B cell (primary cell): ENCODE data around the gene RPS6KA1. TPM values are rescaled to one million over a fixed set of nuclear protein-coding genes. Genes with fewer than 3 reads are reported as not detected.

Source experiments
- ATAC-seq: fragments of 200-7000 bp; cut with Tn5 transposase; one replicate; pipeline ENCODE4 v1.10.0; 2021; ENCODE audit warnings: low read depth, mild to moderate bottlenecking, moderate number of reproducible peaks, moderate library complexity
- CTCF ChIA-PET: fragments of 350-600 bp; sonication (Branson Sonifier 250); formaldehyde crosslinking; loops from one replicate; lab custom pipeline; 2021; ENCODE audit warnings: antibody characterized with exemption, inconsistent platforms; lab: Charles Lee
- POLR2A ChIA-PET: fragments of 350-600 bp; sonication (Branson Sonifier 250); formaldehyde crosslinking; loops from one replicate; lab custom pipeline; 2021; ENCODE audit warnings: antibody characterized with exemption; lab: Charles Lee
- DNase-seq: peaks from one replicate; pipeline ENCODE4 v3.0.0; 2013
- H2AFZ ChIP-seq: 2 replicates; pipeline ENCODE4 v1.6.1; 2012; ENCODE audit warnings: mild to moderate bottlenecking, low read depth, low read length; ENCODE audit not compliant: insufficient read depth, poor library complexity, severe bottlenecking
- H3K27ac ChIP-seq, 2 donors: 1 replicate in 1 of 2; 2 replicates in 1 of 2; pipeline ENCODE4 v1.5.1; 2012 to 2013; ENCODE audit warnings: low read length in 2 of 2, mild to moderate bottlenecking in 2 of 2, moderate library complexity in 1 of 2
- H3K27me3 ChIP-seq, 4 experiments: fragments of 200-600 bp in 1 of 4; sonication (generic) in 1 of 4; replicated peaks in 1 of 4; 1 replicate in 2 of 4; 2 replicates in 2 of 4; pipeline versions ENCODE4 v1.6.1 to v1.7.0; 2013 to 2016; ENCODE audit warnings: low read length in 3 of 4, mild to moderate bottlenecking in 2 of 4, mixed read lengths in 1 of 4, moderate library complexity in 1 of 4; ENCODE audit not compliant: insufficient read depth in 4 of 4, control insufficient read depth in 3 of 4; ENCODE audit errors: control extremely low read depth in 1 of 4
- H3K36me3 ChIP-seq, 2 experiments: replicated peaks in 1 of 2; 1 replicate in 1 of 2; 2 replicates in 1 of 2; pipeline versions ENCODE4 v1.6.1 to v1.7.1; 2013; ENCODE audit warnings: low read length in 1 of 2; ENCODE audit not compliant: insufficient read depth in 2 of 2, control insufficient read depth in 1 of 2; ENCODE audit errors: control extremely low read depth in 1 of 2, extremely low read depth in 1 of 2
- H3K4me1 ChIP-seq, 2 donors: fragments of 200-600 bp in 1 of 2; sonication (generic) in 1 of 2; 1 replicate in 1 of 2; 2 replicates in 1 of 2; pipeline versions ENCODE4 v1.5.1 to v1.6.1; 2013 to 2017; ENCODE audit warnings: low read length in 2 of 2; ENCODE audit not compliant: control insufficient read depth in 2 of 2, insufficient read depth in 2 of 2
- H3K4me2 ChIP-seq: replicated peaks from 2 replicates; pipeline ENCODE3; 2012; ENCODE audit warnings: mild to moderate bottlenecking, low read depth, low read length; ENCODE audit not compliant: poor library complexity, severe bottlenecking
- H3K4me3 ChIP-seq, 5 experiments: fragments of 200-600 bp in 1 of 5; sonication (generic) in 1 of 5; 1 replicate in 3 of 5; 2 replicates in 2 of 5; pipeline versions ENCODE4 v1.5.1 to v1.7.0; 2011 to 2016; ENCODE audit warnings: low read length in 4 of 5, mild to moderate bottlenecking in 4 of 5, low read depth in 2 of 5, control low read depth in 1 of 5, moderate library complexity in 1 of 5; ENCODE audit not compliant: insufficient read depth in 1 of 5; ENCODE audit errors: control extremely low read depth in 1 of 5, extremely low read depth in 1 of 5
- H3K79me2 ChIP-seq: fragments of 200-600 bp; sonication (generic); one replicate; pipeline ENCODE4 v1.6.0; 2016; ENCODE audit warnings: low read length; ENCODE audit not compliant: control insufficient read depth, insufficient read depth
- H3K9ac ChIP-seq: fragments of 200-600 bp; sonication (generic); 2 replicates; pipeline ENCODE4 v1.6.1; 2017; ENCODE audit warnings: mild to moderate bottlenecking, low read length, moderate library complexity
- H3K9me3 ChIP-seq, 3 donors: one replicate each; pipeline versions ENCODE4 v1.6.1 to v1.7.1; 2013; ENCODE audit warnings: low read length in 2 of 3; ENCODE audit not compliant: control insufficient read depth in 2 of 3, insufficient read depth in 1 of 3; ENCODE audit errors: control extremely low read depth in 1 of 3
- H4K20me1 ChIP-seq: 2 replicates; pipeline ENCODE4 v1.6.0; 2012; ENCODE audit warnings: mild to moderate bottlenecking, low read length; ENCODE audit not compliant: insufficient read depth, control insufficient read depth, poor library complexity, severe bottlenecking
- H3K27ac Mint-ChIP-seq: one replicate; pipeline ENCODE4 v1.8.0; 2021; ENCODE audit warnings: mixed read lengths
- H3K27me3 Mint-ChIP-seq: one replicate; pipeline ENCODE4 v1.8.0; 2021; ENCODE audit warnings: mixed read lengths
- H3K4me1 Mint-ChIP-seq: one replicate; pipeline ENCODE4 v1.8.0; 2021; ENCODE audit warnings: mixed read lengths
- H3K4me3 Mint-ChIP-seq: one replicate; pipeline ENCODE4 v1.8.0; 2021; ENCODE audit warnings: mixed read lengths
- H3K9me3 Mint-ChIP-seq: one replicate; pipeline ENCODE4 v1.8.0; 2022; ENCODE audit warnings: mixed read lengths; ENCODE audit not compliant: insufficient read depth
- CTCF ChIP-seq: fragments of 200-600 bp; IDR thresholded peaks from one replicate; pipeline ENCODE4 v1.8.0; 2022; ENCODE audit warnings: antibody characterized with exemption, mild to moderate bottlenecking
- EZH2 ChIP-seq: IDR thresholded peaks from 2 replicates; pipeline ENCODE4 v1.6.1; 2012; ENCODE audit warnings: borderline replicate concordance, low read depth, mild to moderate bottlenecking, moderate library complexity, low read length; ENCODE audit not compliant: insufficient read depth, poor library complexity, severe bottlenecking
- WGBS: methylation state at CpG from one replicate; pipeline ENCODE4 v1.1.5; 2013; ENCODE audit warnings: missing lambda C conversion rate; ENCODE audit not compliant: insufficient coverage; 5-methylcytosine and 5-hydroxymethylcytosine counted together
- intact Hi-C: fragments of 100-400 bp; cut with micrococcal nuclease; formaldehyde crosslinking; loops from one replicate; pipeline ENCODE4 v1.10.0; 2022
- polyA plus RNA-seq: library from polyadenylated mRNA; depleted of rRNA; stranded (reverse); fragments of >200 nt; gene quantifications from 2 replicates; pipeline ENCODE4 v1.2.3, GENCODE V29; 2012
- total RNA-seq, 2 donors: library from RNA; stranded (reverse); fragments of 120-200 nt in 1 of 2; gene quantifications; 1 replicate in 1 of 2; 2 replicates in 1 of 2; pipeline versions ENCODE4 v1.2.3 to v1.2.4, GENCODE V29; 2013 to 2022

RPS6KA1 gene
- total and polyA plus RNA-seq, 2 donors (not counting 1 experiment from before 2014, with no cell fraction given) = 72.0 to 99.9 TPM

- Histone ChIP-seq H3K4me2 (no peak overlapping the region), H3K9ac (no peak overlapping the region), H3K4me3 (no peak overlapping the region), H3K27me3 (no peaks in the 10 kb centered on the region), H3K36me3 (peaks cover 0 to 78% of the 10 kb centered on the region in 2 experiments), H3K27ac (no peak overlapping the region), H2AFZ (no peak overlapping the region), H4K20me1 (peaks cover 28% of the 10 kb centered on the region), H3K9me3 (no peaks in the 10 kb centered on the region), H3K79me2 (peaks cover 19% of the 10 kb centered on the region), H3K4me1 (no peaks in the 10 kb centered on the region)
- intact Hi-C loops = no loop called here
- TF ChIP-seq EZH2 (no peak), CTCF (no peak)
- H3K27me3 Mint-ChIP-seq = no peaks in the 10 kb centered on the region
- POLR2A ChIA-PET = interaction anchor here (0.6 kb wide), 1 partner anchor 255 kb away, joined by 4 read pairs; no protein-coding TSS in a partner anchor
- no peaks in the 10 kb centered on the region for H3K9me3 Mint-ChIP-seq
- DNase-seq (no peak), ATAC-seq (no peak)
- no peaks in the 10 kb centered on the region for H3K4me1 Mint-ChIP-seq
- whole genome bisulfite sequencing = 100% methylated on average over 3 of the region's 4 CpGs
- H3K27ac Mint-ChIP-seq = peak overlapping the region; percentile 20
- CTCF ChIA-PET = interaction anchor here (0.6 kb wide), 1 partner anchor 195 kb away, joined by 4 read pairs; no protein-coding TSS in a partner anchor
- no peak overlapping the region for H3K4me3 Mint-ChIP-seq
Observed at GRCh38 chr1:26570287-26570686, 40.7 kb downstream of the RPS6KA1 start.

GRCh38 chr1:26571381-26571780, 41.8 kb downstream of the RPS6KA1 start:
- H3K4me1 Mint-ChIP-seq = no peaks in the 10 kb centered on the region
- H4K20me1 ChIP-seq = peaks cover 28% of the 10 kb centered on the region
- ChIA-PET CTCF (no interaction called here), POLR2A (no interaction called here)
- DNase-seq (no peak), ATAC-seq (no peak)
- intact Hi-C loops = no loop called here
- H3K4me1 ChIP-seq = no peaks in the 10 kb centered on the region
- no peaks in the 10 kb centered on the region for H3K9me3 ChIP-seq
- H2AFZ ChIP-seq = no peak overlapping the region
- H3K9me3 Mint-ChIP-seq = no peaks in the 10 kb centered on the region
- no peaks in the 10 kb centered on the region for H3K27me3 ChIP-seq
- 100% methylated on average over 8 of the region's 8 CpGs for WGBS
- no peaks in the 10 kb centered on the region for H3K27me3 Mint-ChIP-seq
- H3K27ac Mint-ChIP-seq = no peak overlapping the region
- no peak overlapping the region for H3K27ac ChIP-seq
- no peak overlapping the region for H3K4me3 ChIP-seq
- no peak overlapping the region for H3K4me3 Mint-ChIP-seq
- H3K4me2 ChIP-seq = no peak overlapping the region
- peaks cover 0 to 77% of the 10 kb centered on the region in 2 experiments for H3K36me3 ChIP-seq
- H3K79me2 ChIP-seq = peaks cover 19% of the 10 kb centered on the region
- TF ChIP-seq EZH2 (no peak), CTCF (no peak)
- no peak overlapping the region for H3K9ac ChIP-seq
